ENCODE results near the gene SCFD2.

GRCh38 chr4:53023677-53024299 lies 342.1 kb downstream of the SCFD2 start:
- TF ChIP-seq CTCF (conservative IDR thresholded peaks at IDR 0.05 in 1 of 2, IDR thresholded peaks at IDR 0.05 in 1 of 2; ENCODE audit: extremely low read depth in 1 of 2, insufficient read depth in 1 of 2, low read depth in 1 of 2, low read length in 2 of 2) (no peak), EZH2 (IDR thresholded peaks at IDR 0.05; ENCODE audit: borderline replicate concordance, low read length) (no peak)
